HG03060 (cell line): ENCODE results near the gene METAP2.
"Not testable (repeated sequence)": the region's sequence is repeated elsewhere in the genome, so short reads cannot be mapped to it uniquely, and the experiment has no call there.

Source experiments
- ATAC-seq: cut with Tn5 transposase; IDR thresholded peaks from one replicate; pipeline ENCODE4 v1.9.1; 2021; ENCODE audit warnings: low read depth, moderate number of reproducible peaks; ENCODE audit not compliant: unreplicated experiment

The METAP2 gene

DNA sequence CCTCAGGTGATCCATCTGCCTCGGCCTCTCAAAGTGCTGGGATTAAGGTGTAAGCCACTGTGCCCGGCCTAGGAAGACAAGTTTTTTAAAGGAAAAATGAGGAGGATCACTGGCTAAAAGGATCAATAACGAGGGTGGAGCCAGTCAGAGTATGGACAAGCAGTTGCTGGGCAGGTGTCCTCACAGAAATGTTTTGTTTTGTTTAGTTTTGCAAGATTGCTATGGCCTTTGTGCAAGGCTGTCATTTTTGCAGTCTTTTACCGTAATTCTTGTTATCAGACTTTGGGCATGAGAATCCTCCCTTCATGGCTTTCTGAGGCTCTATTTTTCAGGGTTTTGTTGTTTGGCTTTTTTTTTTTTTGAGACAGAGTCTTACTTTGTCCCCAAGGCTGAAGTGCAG, 11.9 kb upstream of the METAP2 start:
- no peak for ATAC-seq

DNA sequence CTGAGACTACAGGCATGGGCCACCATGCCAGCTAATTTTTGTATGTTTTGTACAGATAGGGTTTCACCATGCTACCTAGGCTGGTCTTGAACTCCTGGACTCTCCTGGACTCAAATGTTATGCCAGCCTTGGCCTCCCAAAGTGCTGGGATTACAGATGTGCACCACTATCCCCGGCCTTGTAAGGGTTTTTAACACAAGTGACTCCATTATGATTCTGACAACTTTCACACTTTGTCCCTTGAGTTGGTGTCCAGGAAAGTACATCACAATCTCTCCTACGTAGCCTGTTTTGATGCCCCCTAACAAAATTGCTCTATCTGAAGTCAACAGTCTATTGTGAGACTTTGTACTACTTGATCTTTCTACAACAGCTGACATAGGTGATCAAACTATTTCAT, 11.4 kb upstream of the METAP2 start:
- no peak for ATAC-seq

DNA sequence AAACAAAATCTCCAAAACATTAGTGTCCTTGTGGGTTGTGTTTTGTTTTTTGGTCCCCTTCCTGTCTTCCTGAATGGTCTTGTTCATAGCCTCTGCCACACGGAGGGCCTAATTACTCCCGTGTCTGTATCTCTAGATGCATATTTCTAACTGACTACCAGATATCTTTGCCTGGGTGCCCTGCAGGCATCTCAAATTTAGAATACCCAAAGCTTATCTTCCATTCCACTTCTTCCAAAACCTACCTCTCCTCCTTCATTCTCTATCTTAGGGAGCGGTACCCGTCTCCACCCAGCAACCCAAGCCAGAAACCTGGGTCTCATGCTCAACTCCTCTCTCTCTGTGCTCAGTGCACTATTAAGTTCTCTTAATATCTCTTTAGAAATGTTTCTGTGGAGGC, 10.9 kb upstream of the METAP2 start:
- no peak for ATAC-seq

DNA sequence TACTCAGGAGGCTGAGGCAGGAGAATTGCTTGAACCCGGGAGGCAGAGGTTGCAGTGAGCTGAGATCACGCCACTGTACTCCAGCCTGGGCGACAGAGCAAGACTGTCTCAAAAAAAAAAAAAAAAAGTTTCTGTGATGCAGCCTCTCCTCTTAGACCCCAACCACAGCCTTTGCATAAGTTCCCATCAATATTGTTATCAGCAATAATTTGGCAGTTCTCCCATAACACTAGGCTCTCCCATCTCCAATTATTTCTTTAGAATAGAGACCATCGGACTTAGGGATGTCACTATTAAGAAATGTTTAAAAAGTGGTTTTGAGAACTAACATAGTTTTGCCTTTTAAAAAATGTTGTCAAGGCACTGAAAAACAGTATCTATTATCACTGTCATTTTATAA, 10.2 kb upstream of the METAP2 start:
- ATAC-seq = not testable (repeated sequence)

GRCh38 chr12:95465275-95465674, 8.7 kb upstream of the METAP2 start:
- ATAC-seq = no peak

- no peak for ATAC-seq
Observed at GRCh38 chr12:95470300-95470699, 3.7 kb upstream of the METAP2 start.

DNA sequence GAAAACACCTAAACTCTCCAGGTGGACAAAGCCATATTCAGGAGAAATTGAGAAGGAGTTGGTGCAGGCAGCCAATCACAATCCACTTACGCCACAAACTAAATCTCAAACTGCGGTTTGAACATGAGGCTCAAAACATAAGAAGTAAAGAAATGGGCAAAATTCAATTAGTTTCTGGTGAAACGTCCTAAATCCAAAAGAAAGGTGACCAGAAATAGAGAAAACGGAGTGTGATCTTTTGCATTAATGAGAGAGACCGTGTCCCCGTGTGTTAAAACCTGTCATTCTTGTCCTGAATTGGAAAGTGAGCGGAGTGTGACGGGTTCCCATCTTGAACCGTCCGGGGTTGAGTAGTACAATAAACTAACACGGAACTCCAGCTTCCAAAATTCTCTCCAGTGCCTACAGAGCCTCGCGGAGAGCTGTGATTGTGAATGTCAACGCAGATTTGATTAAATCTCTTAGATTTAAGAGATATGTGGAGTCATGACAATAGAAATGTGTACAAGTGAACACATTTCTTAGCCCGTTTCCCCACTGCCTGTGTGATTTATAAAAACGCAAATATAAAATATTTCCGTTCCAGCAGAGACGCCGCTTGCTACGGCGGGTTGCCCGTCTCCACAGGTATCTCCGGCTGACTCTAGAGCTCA, 595 bp upstream of the METAP2 start:
- peak; percentile 23 for ATAC-seq

DNA sequence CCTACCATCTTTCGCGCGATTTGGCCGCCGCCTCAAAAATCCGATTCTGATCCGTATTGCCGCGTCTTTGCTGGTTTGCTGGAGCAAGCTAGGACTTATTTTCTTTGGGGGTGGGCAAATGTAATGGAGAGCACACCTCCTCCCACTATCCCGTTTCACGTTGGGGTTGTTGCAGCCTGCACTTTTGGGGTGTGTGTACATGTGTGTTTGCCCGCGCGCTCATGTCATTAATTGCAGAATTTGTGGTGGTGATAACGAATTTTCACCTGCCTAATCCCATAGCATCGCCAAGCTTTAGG, 657 bp downstream of the METAP2 start:
- ATAC-seq = no peak

GRCh38 chr12:95480230-95480629, 6.3 kb downstream of the METAP2 start:
- ATAC-seq = no peak

GRCh38 chr12:95481072-95481471, 7.1 kb downstream of the METAP2 start:
- no peak for ATAC-seq

GRCh38 chr12:95481888-95482287, 7.9 kb downstream of the METAP2 start:
- ATAC-seq = no peak

DNA sequence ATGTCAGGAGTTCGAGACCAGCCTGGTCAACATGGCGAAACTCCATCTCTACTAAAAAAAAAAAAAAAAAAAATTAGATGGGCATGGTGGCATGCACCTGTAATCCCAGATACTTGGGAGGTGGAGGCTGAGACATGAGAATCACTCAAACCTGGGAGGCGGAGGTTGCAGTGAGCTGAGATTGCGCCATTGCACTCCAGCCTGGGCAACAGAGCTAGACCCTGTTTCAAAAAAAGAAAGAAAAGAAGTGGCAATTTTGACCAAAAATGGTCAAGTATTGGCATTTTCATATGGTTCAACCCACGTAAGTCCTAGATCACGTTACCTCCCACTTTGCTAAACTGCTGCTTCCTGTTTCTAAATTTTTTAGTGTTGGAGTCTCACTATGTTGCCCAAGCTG, 8.6 kb downstream of the METAP2 start:
- ATAC-seq = not testable (repeated sequence)

- ATAC-seq = no peak
Observed at GRCh38 chr12:95484524-95484923, 10.6 kb downstream of the METAP2 start.

DNA sequence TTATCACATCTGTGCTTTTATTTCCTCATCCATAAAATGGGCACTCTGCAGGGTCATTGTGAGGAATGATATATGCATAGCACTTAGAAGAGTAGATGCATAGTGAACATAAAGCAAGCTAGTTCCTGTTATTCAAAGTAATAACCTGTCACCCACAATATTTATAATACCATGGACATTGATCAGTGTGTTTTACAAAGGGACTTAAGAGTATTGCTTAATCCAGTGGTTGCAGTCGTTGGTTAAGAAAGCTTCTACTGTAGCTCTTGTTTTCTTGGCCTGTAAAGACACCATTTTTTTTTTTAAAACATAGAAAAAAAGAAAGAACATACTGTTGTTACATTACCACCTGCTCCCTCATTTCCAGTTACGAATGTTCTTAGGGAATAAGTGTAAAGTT, 13.1 kb downstream of the METAP2 start:
- no peak for ATAC-seq

DNA sequence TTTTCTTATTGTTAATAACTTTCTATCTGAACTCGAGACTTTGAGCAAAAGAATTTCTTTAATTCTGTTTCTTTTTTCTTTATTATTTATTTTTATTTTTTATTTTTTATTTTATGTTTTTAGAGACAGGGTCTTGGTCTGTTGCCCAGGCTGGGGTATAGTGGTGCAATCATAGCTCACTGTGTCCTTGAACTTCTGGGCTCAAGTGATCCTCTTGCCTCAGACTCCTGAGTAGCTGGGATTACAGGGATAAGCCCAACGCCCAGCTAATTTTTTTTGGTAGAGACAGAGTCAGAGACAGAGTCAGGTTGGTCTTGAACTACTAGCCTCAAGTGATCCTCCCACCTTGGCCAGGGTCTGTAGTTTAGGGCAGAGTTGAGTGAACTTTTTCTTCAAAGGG, 18.5 kb downstream of the METAP2 start:
- ATAC-seq = no peak

- ATAC-seq = no peak
Observed at GRCh38 chr12:95494888-95495287, 20.9 kb downstream of the METAP2 start.

DNA sequence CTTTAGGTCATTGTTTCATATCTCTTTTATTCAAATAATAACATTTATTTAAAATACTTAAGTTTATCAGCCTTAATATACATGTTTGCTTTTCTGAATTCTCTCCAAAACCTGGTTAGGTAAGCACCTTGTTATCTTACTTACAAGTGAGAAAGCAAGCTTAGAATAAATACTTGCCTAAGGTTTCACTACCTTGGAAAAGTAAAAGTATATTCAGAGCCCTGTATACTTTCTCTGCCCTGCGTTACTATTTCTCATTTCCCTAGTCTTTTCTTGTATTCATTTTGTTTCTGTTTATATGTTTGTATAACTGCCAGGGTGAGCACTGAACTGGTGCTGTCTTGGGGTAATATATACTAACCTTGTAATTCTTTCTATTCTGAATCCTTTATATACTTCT, 21.5 kb downstream of the METAP2 start:
- no peak for ATAC-seq

DNA sequence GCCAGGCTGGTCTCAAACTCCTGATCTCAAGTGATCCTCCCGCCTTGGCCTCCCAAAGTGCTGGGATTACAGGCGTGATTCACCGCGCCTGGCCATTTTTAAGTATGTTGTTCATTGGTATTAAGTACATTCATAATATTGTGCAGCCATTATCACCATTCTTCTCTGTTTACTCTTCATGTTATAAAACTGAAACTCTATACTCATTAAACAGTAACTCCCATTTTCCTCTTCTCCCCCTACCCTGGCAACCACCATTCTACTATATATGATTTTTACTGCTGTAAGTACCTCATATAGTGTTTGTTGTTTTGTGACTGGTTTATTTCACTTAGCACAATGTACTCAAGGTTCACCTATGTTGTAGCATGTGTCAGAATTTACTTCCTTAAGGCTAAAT, 23.1 kb downstream of the METAP2 start:
- no peak for ATAC-seq

DNA sequence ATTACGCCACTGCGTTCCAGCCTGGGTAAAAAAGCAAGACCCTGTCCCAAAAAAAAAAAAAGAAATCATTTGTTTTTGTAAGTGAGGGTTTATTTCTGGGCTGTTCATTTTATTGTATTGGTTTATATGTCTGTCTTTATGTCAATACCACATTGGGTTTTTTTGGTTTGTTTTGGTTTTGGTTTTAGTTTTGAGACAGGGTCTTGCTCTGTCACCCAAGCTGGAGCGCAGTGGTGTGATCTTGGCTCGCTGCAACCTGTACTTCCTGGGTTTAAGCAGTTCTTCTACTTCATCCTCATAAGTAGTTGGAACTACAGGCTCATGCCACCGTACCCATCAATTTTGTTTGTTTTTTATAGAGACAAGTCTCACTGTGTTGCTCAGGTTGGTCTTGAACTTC, 25.0 kb downstream of the METAP2 start:
- no peak for ATAC-seq

- no peak for ATAC-seq
Observed at GRCh38 chr12:95499772-95500171, 25.8 kb downstream of the METAP2 start.

DNA sequence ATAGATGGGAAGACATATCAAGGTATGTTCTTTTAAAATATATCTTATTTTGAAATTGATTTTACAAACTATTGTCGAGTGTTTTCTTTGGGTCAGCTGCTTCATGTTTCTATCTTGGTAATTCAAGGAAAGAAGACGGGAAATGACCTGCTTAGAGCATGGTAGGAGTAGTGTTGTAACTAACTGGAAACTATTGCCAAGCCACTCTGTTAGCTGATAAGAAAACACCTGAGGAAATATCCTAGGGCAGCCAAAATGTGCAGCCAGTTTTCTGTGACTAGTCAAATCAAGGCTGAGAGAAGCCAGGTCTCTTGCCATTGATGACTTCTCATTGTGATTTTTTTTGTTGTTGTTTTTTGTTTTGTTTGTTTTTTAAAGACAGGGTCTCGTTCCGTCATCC, 30.2 kb downstream of the METAP2 start:
- ATAC-seq = no peak

- no peak for ATAC-seq
Observed at GRCh38 chr12:95505039-95505438, 31.1 kb downstream of the METAP2 start.
